Left ventricle myocardium inferior (tissue), 1 donor: ENCODE data around the gene JDP2. TPM values are rescaled to one million over a fixed set of nuclear protein-coding genes. Genes with fewer than 3 reads are reported as not detected.

ENCODE experiments used
- DNase-seq: peaks from one replicate; pipeline ENCODE4 v3.0.0-alpha.2; 2020
- H3K27ac ChIP-seq: fragments of 200-600 bp; replicated peaks from 2 replicates; pipeline ENCODE4 v1.8.0; 2021
- H3K27me3 ChIP-seq: fragments of 200-600 bp; 2 replicates; pipeline ENCODE4 v1.8.0; 2021; ENCODE audit warnings: low read depth
- H3K36me3 ChIP-seq: fragments of 200-600 bp; 2 replicates; pipeline ENCODE4 v1.8.0; 2021
- H3K4me1 ChIP-seq: fragments of 200-600 bp; 2 replicates; pipeline ENCODE4 v1.8.0; 2021
- H3K4me3 ChIP-seq: fragments of 200-600 bp; 2 replicates; pipeline ENCODE4 v1.8.0; 2021; ENCODE audit warnings: mild to moderate bottlenecking, moderate library complexity
- H3K9me3 ChIP-seq: fragments of 200-600 bp; replicated peaks from 2 replicates; pipeline ENCODE4 v1.8.0; 2021
- CTCF ChIP-seq: fragments of 200-600 bp; IDR thresholded peaks from 2 replicates; pipeline ENCODE4 v1.8.0; 2021; ENCODE audit warnings: antibody characterized with exemption, mild to moderate bottlenecking, borderline replicate concordance
- intact Hi-C: fragments of 100-400 bp; cut with micrococcal nuclease; formaldehyde crosslinking; loops from one replicate; pipeline ENCODE4 v1.11.0; 2022
- total RNA-seq: library from RNA; stranded (reverse); fragmentation: NEBNext Ultra II Directional; extraction: Animal tissue kit (Norgen Biotek cat#: 25700); gene quantifications from one replicate; pipeline ENCODE4 v1.2.1, GENCODE V29; 2021
- donor health status: DM: no; HTN: yes; CAD: no; lungs with severe emphysema.

JDP2 gene
- total RNA-seq, 1 donor from 2014 or later: 21.9 TPM

- DNase-seq: no peak
- Histone ChIP-seq H3K36me3 (peaks cover 42% of the 10 kb centered on the region), H3K9me3 (no peaks in the 10 kb centered on the region), H3K27ac (peak overlapping the region; percentile 85), H3K4me3 (no peak overlapping the region), H3K4me1 (peaks cover 98% of the 10 kb centered on the region), H3K27me3 (no peaks in the 10 kb centered on the region)
- TF ChIP-seq CTCF: no peak
- intact Hi-C loops: no loop called here
These were observed 29.9 kb downstream of the JDP2 start for GRCh38 chr14:75457648-75458165.

- H3K9me3 ChIP-seq: no peaks in the 10 kb centered on the region
- H3K27ac ChIP-seq: peak overlapping the region; percentile 80
- no peak for DNase-seq
- peaks cover 93% of the 10 kb centered on the region for H3K4me1 ChIP-seq
- intact Hi-C loops: no loop called here
- H3K27me3 ChIP-seq: no peaks in the 10 kb centered on the region
- no peak overlapping the region for H3K4me3 ChIP-seq
- no peak for TF ChIP-seq CTCF
- peaks cover 48% of the 10 kb centered on the region for H3K36me3 ChIP-seq
These were observed 30.5 kb downstream of the JDP2 start for GRCh38 chr14:75458305-75458704.

GRCh38 chr14:75459099-75459741, 31.4 kb downstream of the JDP2 start:
- H3K9me3 ChIP-seq: no peaks in the 10 kb centered on the region
- H3K4me3 ChIP-seq: no peak overlapping the region
- no peaks in the 10 kb centered on the region for H3K27me3 ChIP-seq
- TF ChIP-seq CTCF: peak; percentile 8
- peak overlapping the region; percentile 80 for H3K27ac ChIP-seq
- peaks cover 91% of the 10 kb centered on the region for H3K4me1 ChIP-seq
- intact Hi-C loops: no loop called here
- DNase-seq: peak; percentile 62
- H3K36me3 ChIP-seq: peaks cover 49% of the 10 kb centered on the region

- Histone ChIP-seq H3K9me3 (no peaks in the 10 kb centered on the region), H3K36me3 (peaks cover 50% of the 10 kb centered on the region), H3K27ac (peak overlapping the region; percentile 80), H3K27me3 (no peaks in the 10 kb centered on the region), H3K4me3 (no peak overlapping the region), H3K4me1 (peaks cover 85% of the 10 kb centered on the region)
- no peak for DNase-seq
- intact Hi-C loops: no loop called here
- no peak for TF ChIP-seq CTCF
These were observed 32.0 kb downstream of the JDP2 start for GRCh38 chr14:75459791-75460190.

- Histone ChIP-seq H3K36me3 (peaks cover 53% of the 10 kb centered on the region), H3K4me1 (peaks cover 79% of the 10 kb centered on the region), H3K9me3 (no peaks in the 10 kb centered on the region), H3K4me3 (no peak overlapping the region), H3K27ac (peak overlapping the region; percentile 80), H3K27me3 (no peaks in the 10 kb centered on the region)
- intact Hi-C loops: no loop called here
- TF ChIP-seq CTCF: no peak
- DNase-seq: no peak
These were observed 32.6 kb downstream of the JDP2 start for GRCh38 chr14:75460394-75460793.
